Stimulated activated CD4-positive, alpha-beta T cell treated with anti-CD3 and anti-CD28 coated beads, Interleukin-2, amount 100 ng/mL, for 24 hours (primary cell): Measurements from ENCODE around the gene SLC8A2.

ENCODE experiments used
- DNase-seq, 2 donors: peaks; one replicate each; pipeline ENCODE4 v3.0.0-alpha.2; 2020

SLC8A2 gene

GRCh38 chr19:47485210-47485609, 13.5 kb upstream of the SLC8A2 start:
- DNase-seq = no peak

- peak; percentile 89 to 91 for DNase-seq
Observed at GRCh38 chr19:47483800-47484690, 12.4 kb upstream of the SLC8A2 start, which contains the start of gene KPTN. Gene KPTN (minus strand): TSS chr19:47484219. CDS start chr19:47484160, 59 bp downstream.

- no peak for DNase-seq
Observed at GRCh38 chr19:47483200-47483599, 11.5 kb upstream of the SLC8A2 start.

- DNase-seq = no peak
Observed at GRCh38 chr19:47481460-47482052, 9.9 kb upstream of the SLC8A2 start.

- no peak for DNase-seq
Observed at GRCh38 chr19:47480658-47481057, 9.0 kb upstream of the SLC8A2 start.

- DNase-seq = no peak
Observed at GRCh38 chr19:47479701-47480503, 8.2 kb upstream of the SLC8A2 start.

- no peak for DNase-seq
Observed at GRCh38 chr19:47476438-47476972, 4.8 kb upstream of the SLC8A2 start.

- no peak for DNase-seq
Observed at GRCh38 chr19:47475465-47475864, 3.8 kb upstream of the SLC8A2 start.

GRCh38 chr19:47473336-47473735, 1.6 kb upstream of the SLC8A2 start:
- DNase-seq = no peak

- DNase-seq = no peak
Observed at GRCh38 chr19:47471381-47471732, 336 bp downstream of the SLC8A2 start.

GRCh38 chr19:47470447-47471195, 1.1 kb downstream of the SLC8A2 start:
- DNase-seq = no peak

GRCh38 chr19:47469719-47470118, 2.0 kb downstream of the SLC8A2 start:
- no peak for DNase-seq

- DNase-seq = no peak
Observed at GRCh38 chr19:47469363-47469700, 2.4 kb downstream of the SLC8A2 start.

- no peak for DNase-seq
Observed at GRCh38 chr19:47467914-47468313, 3.8 kb downstream of the SLC8A2 start.

GRCh38 chr19:47465957-47466356, 5.7 kb downstream of the SLC8A2 start:
- DNase-seq = no peak

GRCh38 chr19:47464675-47465419, 6.8 kb downstream of the SLC8A2 start:
- no peak for DNase-seq

GRCh38 chr19:47461876-47462275, 9.8 kb downstream of the SLC8A2 start:
- no peak for DNase-seq

- DNase-seq = no peak
Observed at GRCh38 chr19:47459477-47459876, 12.2 kb downstream of the SLC8A2 start.

- no peak for DNase-seq
Observed at GRCh38 chr19:47458672-47459071, 13.0 kb downstream of the SLC8A2 start.

- no peak for DNase-seq
Observed at GRCh38 chr19:47456721-47457474, 14.8 kb downstream of the SLC8A2 start.

- no peak for DNase-seq
Observed at GRCh38 chr19:47450478-47450877, 21.2 kb downstream of the SLC8A2 start.
